Activated naive CD8-positive, alpha-beta T cell treated with anti-CD3 and anti-CD28 coated beads, Interleukin-2, amount 50 U/mL, for 24 hours (primary cell): ENCODE results near the gene PIM1.
A peak's percentile ranks its signal among the peaks of the same experiment; 100 is the strongest.
"Not testable (repeated sequence)": the region's sequence is repeated elsewhere in the genome, so short reads cannot be mapped to it uniquely, and the experiment has no call there.

Experiments
- ATAC-seq: fragments of 150-1000 bp; cut with Tn5 transposase; one replicate; pipeline ENCODE4 v1.10.0; 2021
- DNase-seq: peaks from one replicate; pipeline ENCODE4 v3.0.0; 2021
- H3K27ac Mint-ChIP-seq: one replicate; pipeline ENCODE4 v1.8.0; 2021; ENCODE audit warnings: mild to moderate bottlenecking, mixed read lengths
- H3K27me3 Mint-ChIP-seq: one replicate; pipeline ENCODE4 v1.8.0; 2021; ENCODE audit warnings: mixed read lengths
- H3K36me3 Mint-ChIP-seq: one replicate; pipeline ENCODE4 v1.8.0; 2021; ENCODE audit warnings: low read depth, mixed read lengths
- H3K4me1 Mint-ChIP-seq: one replicate; pipeline ENCODE4 v1.8.0; 2021; ENCODE audit warnings: mixed read lengths
- H3K4me3 Mint-ChIP-seq: one replicate; pipeline ENCODE4 v1.8.0; 2021; ENCODE audit warnings: mild to moderate bottlenecking, moderate library complexity, mixed read lengths
- H3K9me3 Mint-ChIP-seq: one replicate; pipeline ENCODE4 v1.8.0; 2021; ENCODE audit warnings: mixed read lengths

The PIM1 gene

GRCh38 chr6:37169496-37170272, at the start of gene PIM1:
Gene PIM1 (plus strand): TSS chr6:37170152. CDS start chr6:37170576, 424 bp downstream.
- peak within 1 kb of the TSS; percentile 94 for H3K27ac Mint-ChIP-seq
- no peaks in the 10 kb centered on the region for H3K9me3 Mint-ChIP-seq
- DNase-seq (peak; percentile 99), ATAC-seq (peak; percentile 76)
- H3K4me1 Mint-ChIP-seq = peaks cover 49% of the 10 kb centered on the region
- H3K4me3 Mint-ChIP-seq = peak within 1 kb of the TSS; percentile 93
- no peaks in the 10 kb centered on the region for H3K27me3 Mint-ChIP-seq
- H3K36me3 Mint-ChIP-seq = peaks cover 37% of the 10 kb centered on the region

GRCh38 chr6:37121556-37121955, 48.4 kb upstream of the PIM1 start:
- Mint-ChIP-seq H3K27me3 (peaks cover 9% of the 10 kb centered on the region), H3K4me1 (no peaks in the 10 kb centered on the region), H3K27ac (no peak overlapping the region), H3K9me3 (no peaks in the 10 kb centered on the region), H3K36me3 (no peaks in the 10 kb centered on the region), H3K4me3 (no peak overlapping the region)
- ATAC-seq = no peak
- no peak for DNase-seq

DNA sequence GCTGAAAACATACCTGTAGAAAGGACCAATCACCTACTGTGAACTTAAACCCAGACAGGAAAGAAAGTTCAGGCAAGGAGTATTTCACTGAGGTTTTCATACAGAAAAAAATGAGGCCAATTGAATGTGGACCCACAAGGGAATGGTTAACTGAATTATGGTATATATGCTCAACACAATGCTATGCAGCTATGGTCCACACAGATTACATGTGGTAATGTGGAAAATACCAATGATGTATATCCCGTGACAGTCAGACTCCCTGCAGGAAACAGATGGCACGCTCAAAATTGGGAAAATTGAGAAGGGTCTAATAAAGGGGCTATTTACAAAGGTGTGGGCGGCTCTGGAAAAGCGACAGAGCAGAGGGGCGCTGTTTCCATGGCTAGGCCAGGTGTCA, 47.1 kb upstream of the PIM1 start:
- H3K27ac Mint-ChIP-seq = no peak overlapping the region
- no peaks in the 10 kb centered on the region for H3K4me1 Mint-ChIP-seq
- no peaks in the 10 kb centered on the region for H3K36me3 Mint-ChIP-seq
- H3K4me3 Mint-ChIP-seq = no peak overlapping the region
- H3K9me3 Mint-ChIP-seq = no peaks in the 10 kb centered on the region
- no peak for DNase-seq
- no peak for ATAC-seq
- peaks cover 8% of the 10 kb centered on the region for H3K27me3 Mint-ChIP-seq

- Mint-ChIP-seq H3K4me1 (no peaks in the 10 kb centered on the region), H3K27ac (no peak overlapping the region), H3K4me3 (no peak overlapping the region), H3K9me3 (no peaks in the 10 kb centered on the region), H3K27me3 (peaks cover 8% of the 10 kb centered on the region), H3K36me3 (no peaks in the 10 kb centered on the region)
- DNase-seq = no peak
- ATAC-seq = no peak
Measured at GRCh38 chr6:37123957-37124729, 45.8 kb upstream of the PIM1 start.

DNA sequence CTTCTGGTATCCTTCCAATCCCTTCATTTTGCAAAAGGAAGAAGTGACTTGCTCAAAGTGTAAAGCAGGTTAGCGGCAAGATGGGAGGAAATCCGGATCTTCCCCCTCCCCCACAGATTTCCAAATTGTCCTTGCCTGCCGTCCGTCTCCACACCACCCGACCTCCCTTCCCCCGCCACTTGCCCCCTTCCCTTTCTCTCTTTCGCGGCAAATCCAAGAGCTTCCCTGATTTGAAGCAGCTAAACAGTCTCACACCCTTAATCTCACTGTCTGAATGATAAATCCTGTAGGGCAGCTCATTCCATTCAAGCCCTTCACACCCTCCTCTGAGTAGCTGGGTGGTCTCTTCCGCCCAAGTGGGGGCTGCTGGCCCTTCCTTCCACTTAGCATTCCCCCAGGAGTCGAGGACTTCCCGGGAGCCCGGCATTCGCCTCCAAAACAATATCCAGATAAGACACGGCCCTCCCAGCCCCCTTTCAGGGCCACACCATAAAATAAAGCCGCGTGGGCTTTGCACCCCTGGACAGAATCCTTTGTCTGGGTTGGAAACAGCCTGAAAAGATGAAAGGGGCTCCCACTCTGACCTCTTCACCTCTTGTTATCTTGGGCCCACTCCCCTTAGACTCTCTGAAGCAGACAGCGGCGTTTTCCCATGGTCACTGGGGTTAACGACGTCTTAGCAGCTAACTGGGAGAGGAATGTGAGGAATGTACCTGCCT, 44.0 kb upstream of the PIM1 start:
- Mint-ChIP-seq H3K27ac (no peak overlapping the region), H3K27me3 (peaks cover 8% of the 10 kb centered on the region), H3K9me3 (no peaks in the 10 kb centered on the region), H3K4me3 (no peak overlapping the region), H3K36me3 (no peaks in the 10 kb centered on the region), H3K4me1 (peaks cover 2% of the 10 kb centered on the region)
- ATAC-seq (no peak), DNase-seq (no peak)

DNA sequence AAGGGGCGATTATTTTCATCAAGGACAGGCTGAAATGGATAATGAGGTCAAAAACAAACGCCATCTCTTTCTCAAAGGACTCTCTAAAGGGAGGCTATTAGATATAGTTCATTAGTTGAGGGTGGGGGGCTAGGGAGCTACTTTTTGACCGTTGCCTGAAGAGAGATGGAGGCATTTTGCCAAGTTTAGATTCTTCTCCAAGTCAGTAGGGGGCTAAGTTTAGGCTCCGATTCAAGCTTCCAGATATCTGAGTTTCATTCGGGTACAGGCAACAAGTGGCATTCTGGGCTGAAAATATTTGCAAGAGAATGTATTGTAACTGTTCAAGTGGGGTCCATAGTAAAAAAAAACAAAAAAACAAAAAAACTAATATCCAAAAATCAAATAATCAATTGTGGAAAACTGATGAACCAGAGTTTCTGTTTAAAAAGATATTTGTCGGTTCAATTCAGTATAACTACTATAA, 43.4 kb upstream of the PIM1 start:
- ATAC-seq (no peak), DNase-seq (no peak)
- Mint-ChIP-seq H3K27me3 (peaks cover 8% of the 10 kb centered on the region), H3K9me3 (no peaks in the 10 kb centered on the region), H3K4me3 (no peak overlapping the region), H3K4me1 (peaks cover 5% of the 10 kb centered on the region), H3K27ac (no peak overlapping the region), H3K36me3 (no peaks in the 10 kb centered on the region)

- no peak for ATAC-seq
- Mint-ChIP-seq H3K4me1 (peaks cover 6% of the 10 kb centered on the region), H3K27ac (no peak overlapping the region), H3K4me3 (no peak overlapping the region), H3K9me3 (no peaks in the 10 kb centered on the region), H3K36me3 (no peaks in the 10 kb centered on the region), H3K27me3 (peaks cover 8% of the 10 kb centered on the region)
- no peak for DNase-seq
Measured at GRCh38 chr6:37126961-37127616, 42.9 kb upstream of the PIM1 start.

DNA sequence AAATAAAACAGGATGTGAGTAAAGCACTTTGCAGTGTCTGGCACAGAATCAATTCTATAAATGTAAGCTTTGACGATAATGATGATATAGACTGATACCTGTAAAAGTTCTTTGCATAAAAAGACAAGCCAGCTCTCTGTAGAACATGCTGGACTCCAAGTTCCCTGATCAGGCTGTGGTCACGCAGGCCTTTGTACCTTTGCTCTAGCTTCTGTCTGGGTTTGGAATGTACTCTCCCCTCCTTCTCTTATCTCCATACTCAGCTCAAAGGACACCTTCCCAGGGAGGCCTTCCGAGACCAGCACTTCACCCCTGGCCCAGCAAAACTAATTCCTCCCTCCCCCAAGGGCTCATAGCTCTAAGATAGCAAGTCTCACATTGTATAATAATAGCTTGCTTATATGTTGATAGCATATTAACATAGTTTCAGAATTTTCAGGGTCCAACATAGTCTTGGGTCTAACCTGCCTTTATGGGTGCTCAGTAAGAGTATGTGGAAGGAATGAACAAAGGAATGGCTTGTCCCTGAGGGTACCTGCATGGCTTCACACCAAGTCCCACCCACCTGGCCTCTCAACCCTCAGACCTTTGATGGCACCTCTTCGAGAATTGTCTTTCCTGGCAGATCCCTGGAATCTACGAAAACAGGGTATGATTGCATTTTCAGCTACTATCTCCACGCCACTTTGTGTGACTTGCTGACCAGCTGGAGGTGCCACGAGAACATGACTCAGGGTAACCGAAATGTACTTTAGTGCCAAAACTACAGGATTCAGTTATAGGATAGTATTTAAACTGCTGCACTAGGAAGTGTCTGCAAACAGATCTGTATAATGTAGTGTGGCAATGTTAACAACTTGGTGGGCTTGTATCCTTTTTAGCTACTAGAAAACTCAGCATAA, 41.7 kb upstream of the PIM1 start:
- ATAC-seq (no peak), DNase-seq (no peak)
- H3K36me3 Mint-ChIP-seq = no peaks in the 10 kb centered on the region
- H3K4me1 Mint-ChIP-seq = peaks cover 6% of the 10 kb centered on the region
- no peaks in the 10 kb centered on the region for H3K9me3 Mint-ChIP-seq
- H3K27me3 Mint-ChIP-seq = peaks cover 8% of the 10 kb centered on the region
- no peak overlapping the region for H3K27ac Mint-ChIP-seq
- H3K4me3 Mint-ChIP-seq = no peak overlapping the region

DNA sequence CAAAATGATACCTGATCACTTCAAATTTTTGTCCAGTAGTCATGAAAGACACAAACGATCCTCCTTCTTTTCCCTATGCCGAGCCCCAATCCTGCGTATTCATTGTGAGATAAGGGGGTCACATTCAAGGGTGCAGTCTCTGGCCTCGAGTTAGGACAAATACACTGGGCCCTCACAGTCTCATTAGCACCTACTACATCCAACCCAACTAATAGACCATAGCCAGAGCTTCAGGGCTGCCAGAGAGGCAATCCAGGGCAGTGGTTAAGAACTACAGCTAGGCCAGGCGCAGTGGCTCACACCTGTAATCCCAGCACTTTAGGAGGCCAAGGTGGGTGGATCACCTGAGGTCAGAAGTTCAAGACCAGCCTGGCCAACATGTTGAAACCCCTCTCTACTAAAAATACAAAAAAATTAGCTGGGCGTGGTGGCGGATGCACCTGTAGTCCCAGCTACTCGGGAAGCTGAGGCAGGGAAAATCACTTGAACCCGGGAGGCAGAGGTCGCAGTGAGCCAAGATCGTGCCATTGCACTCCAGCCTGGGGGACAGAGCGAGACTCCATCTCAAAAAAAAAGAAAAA, 41.0 kb upstream of the PIM1 start:
- H3K9me3 Mint-ChIP-seq, H3K4me3 Mint-ChIP-seq, H3K27me3 Mint-ChIP-seq, H3K4me1 Mint-ChIP-seq, ATAC-seq, H3K27ac Mint-ChIP-seq, H3K36me3 Mint-ChIP-seq, DNase-seq: not testable (repeated sequence)

DNA sequence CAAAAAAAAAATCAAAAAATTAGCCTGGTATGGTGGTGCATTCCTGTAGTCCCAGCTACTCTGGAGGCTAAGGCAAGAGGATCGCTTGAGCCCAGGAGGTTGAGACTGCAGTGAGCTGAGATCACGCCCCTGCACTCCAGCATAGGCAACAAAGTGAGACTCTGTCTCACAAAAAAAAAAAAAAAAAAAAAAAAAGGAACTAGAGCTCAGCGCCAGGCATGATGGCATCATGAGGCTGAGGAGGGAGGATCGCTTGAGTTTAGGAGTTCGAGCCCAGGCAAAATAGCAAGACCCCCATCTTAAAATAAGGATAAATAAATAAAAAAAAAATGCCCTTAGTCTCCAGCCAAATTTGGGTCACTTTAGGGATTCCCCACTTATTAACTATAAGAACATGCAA, 40.4 kb upstream of the PIM1 start:
- no peak for DNase-seq
- Mint-ChIP-seq H3K36me3 (no peaks in the 10 kb centered on the region), H3K4me1 (peaks cover 11% of the 10 kb centered on the region), H3K4me3 (no peak overlapping the region), H3K27me3 (peaks cover 5% of the 10 kb centered on the region), H3K27ac (no peak overlapping the region), H3K9me3 (no peaks in the 10 kb centered on the region)
- no peak for ATAC-seq

DNA sequence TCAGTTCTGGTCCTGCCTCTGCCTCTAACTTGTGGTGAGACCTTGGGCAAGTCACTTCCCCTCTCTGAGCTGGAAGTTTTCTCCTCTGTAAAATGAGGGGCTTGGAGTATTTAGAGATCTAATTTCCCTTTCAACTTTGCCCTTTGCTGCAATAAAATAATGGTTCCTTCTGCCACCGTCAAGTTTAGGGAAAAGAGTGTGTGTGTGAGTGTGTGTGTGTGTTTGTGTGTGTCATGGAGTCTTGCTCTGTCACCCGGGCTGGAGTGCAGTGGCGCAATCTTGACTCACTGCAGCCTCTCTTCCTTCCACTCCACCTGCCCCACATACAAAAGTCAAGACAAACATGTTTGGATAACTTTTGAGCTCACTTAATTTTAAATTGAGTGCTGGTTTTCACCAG, 39.2 kb upstream of the PIM1 start:
- no peak overlapping the region for H3K27ac Mint-ChIP-seq
- no peak for ATAC-seq
- no peak overlapping the region for H3K4me3 Mint-ChIP-seq
- H3K4me1 Mint-ChIP-seq = peaks cover 16% of the 10 kb centered on the region
- H3K9me3 Mint-ChIP-seq = no peaks in the 10 kb centered on the region
- H3K36me3 Mint-ChIP-seq = no peaks in the 10 kb centered on the region
- peaks cover 5% of the 10 kb centered on the region for H3K27me3 Mint-ChIP-seq
- DNase-seq = no peak

GRCh38 chr6:37131104-37131959, 38.6 kb upstream of the PIM1 start:
- DNase-seq (no peak), ATAC-seq (no peak)
- Mint-ChIP-seq H3K4me3 (no peak overlapping the region), H3K36me3 (no peaks in the 10 kb centered on the region), H3K4me1 (peaks cover 18% of the 10 kb centered on the region), H3K9me3 (no peaks in the 10 kb centered on the region), H3K27me3 (peaks cover 2% of the 10 kb centered on the region), H3K27ac (no peak overlapping the region)

DNA sequence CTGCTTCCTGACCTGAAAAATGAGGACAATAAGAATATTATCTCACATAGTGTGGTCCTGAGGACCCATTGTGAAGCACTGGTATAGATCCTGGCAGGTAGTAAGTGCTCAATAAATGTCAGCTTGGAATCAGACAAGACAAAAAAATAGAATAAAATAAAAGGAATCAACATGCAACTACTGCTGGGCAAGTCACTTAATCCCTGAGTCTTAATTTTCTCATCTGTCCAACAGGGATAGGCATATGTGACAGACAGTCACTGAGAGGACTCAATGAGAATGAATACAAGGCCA, 38.0 kb upstream of the PIM1 start:
- DNase-seq (no peak), ATAC-seq (no peak)
- Mint-ChIP-seq H3K27ac (no peak overlapping the region), H3K4me1 (peaks cover 21% of the 10 kb centered on the region), H3K36me3 (no peaks in the 10 kb centered on the region), H3K4me3 (no peak overlapping the region), H3K27me3 (no peaks in the 10 kb centered on the region), H3K9me3 (no peaks in the 10 kb centered on the region)
